ENCODE measurements around the gene SPON1.

DNA sequence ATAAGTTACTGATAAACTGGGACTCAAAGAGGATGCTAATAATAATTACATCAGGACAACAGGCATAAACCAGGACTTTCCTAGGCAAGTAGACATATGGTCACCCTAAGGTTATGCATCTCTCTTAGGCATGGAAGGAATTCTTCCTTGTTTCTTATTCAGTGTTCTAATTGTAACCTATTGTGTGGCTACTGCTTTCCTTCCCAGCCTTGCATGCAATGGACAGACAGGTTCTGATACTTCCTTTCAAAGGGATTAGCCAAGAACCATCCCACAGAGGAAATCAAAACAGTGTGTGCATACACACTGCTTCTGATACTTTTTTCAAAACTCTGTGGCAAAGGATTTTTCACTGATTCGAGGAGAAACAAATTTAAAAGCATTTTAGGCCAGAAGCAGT is 348.2 kb downstream of the SPON1 start:
- TF ChIP-seq RFX5 (IDR thresholded peaks at IDR 0.05) (no peak), POLR2A (IDR thresholded peaks at IDR 0.05; ENCODE audit: low read length) (no peak), RAD21 (conservative IDR thresholded peaks at IDR 0.05 in 1 of 2, IDR thresholded peaks at IDR 0.05 in 1 of 2) (no peak), ESRRA (IDR thresholded peaks at IDR 0.05; ENCODE audit: borderline replicate concordance, low read length) (no peak), EP300 (IDR thresholded peaks at IDR 0.05) (no peak), MYC (IDR thresholded peaks at IDR 0.05; ENCODE audit: borderline replicate concordance, low read length) (no peak), BHLHE40 (IDR thresholded peaks at IDR 0.05; ENCODE audit: low read depth, low read length) (no peak)
- TF ChIP-seq, protein P1, sequence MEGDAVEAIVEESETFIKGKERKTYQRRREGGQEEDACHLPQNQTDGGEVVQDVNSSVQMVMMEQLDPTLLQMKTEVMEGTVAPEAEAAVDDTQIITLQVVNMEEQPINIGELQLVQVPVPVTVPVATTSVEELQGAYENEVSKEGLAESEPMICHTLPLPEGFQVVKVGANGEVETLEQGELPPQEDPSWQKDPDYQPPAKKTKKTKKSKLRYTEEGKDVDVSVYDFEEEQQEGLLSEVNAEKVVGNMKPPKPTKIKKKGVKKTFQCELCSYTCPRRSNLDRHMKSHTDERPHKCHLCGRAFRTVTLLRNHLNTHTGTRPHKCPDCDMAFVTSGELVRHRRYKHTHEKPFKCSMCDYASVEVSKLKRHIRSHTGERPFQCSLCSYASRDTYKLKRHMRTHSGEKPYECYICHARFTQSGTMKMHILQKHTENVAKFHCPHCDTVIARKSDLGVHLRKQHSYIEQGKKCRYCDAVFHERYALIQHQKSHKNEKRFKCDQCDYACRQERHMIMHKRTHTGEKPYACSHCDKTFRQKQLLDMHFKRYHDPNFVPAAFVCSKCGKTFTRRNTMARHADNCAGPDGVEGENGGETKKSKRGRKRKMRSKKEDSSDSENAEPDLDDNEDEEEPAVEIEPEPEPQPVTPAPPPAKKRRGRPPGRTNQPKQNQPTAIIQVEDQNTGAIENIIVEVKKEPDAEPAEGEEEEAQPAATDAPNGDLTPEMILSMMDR (IDR thresholded peaks at IDR 0.05) = no peak
- TF ChIP-seq, protein P2, sequence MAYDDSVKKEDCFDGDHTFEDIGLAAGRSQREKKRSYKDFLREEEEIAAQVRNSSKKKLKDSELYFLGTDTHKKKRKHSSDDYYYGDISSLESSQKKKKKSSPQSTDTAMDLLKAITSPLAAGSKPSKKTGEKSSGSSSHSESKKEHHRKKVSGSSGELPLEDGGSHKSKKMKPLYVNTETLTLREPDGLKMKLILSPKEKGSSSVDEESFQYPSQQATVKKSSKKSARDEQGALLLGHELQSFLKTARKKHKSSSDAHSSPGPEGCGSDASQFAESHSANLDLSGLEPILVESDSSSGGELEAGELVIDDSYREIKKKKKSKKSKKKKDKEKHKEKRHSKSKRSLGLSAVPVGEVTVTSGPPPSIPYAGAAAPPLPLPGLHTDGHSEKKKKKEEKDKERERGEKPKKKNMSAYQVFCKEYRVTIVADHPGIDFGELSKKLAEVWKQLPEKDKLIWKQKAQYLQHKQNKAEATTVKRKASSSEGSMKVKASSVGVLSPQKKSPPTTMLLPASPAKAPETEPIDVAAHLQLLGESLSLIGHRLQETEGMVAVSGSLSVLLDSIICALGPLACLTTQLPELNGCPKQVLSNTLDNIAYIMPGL (CRISPR knock-in tag; IDR thresholded peaks at IDR 0.05; ENCODE audit: borderline replicate concordance) = no peak
- TF ChIP-seq, protein P3, sequence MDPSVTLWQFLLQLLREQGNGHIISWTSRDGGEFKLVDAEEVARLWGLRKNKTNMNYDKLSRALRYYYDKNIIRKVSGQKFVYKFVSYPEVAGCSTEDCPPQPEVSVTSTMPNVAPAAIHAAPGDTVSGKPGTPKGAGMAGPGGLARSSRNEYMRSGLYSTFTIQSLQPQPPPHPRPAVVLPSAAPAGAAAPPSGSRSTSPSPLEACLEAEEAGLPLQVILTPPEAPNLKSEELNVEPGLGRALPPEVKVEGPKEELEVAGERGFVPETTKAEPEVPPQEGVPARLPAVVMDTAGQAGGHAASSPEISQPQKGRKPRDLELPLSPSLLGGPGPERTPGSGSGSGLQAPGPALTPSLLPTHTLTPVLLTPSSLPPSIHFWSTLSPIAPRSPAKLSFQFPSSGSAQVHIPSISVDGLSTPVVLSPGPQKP (IDR thresholded peaks at IDR 0.05; ENCODE audit: low read depth, low read length) = no peak
- TF ChIP-seq, protein P4, sequence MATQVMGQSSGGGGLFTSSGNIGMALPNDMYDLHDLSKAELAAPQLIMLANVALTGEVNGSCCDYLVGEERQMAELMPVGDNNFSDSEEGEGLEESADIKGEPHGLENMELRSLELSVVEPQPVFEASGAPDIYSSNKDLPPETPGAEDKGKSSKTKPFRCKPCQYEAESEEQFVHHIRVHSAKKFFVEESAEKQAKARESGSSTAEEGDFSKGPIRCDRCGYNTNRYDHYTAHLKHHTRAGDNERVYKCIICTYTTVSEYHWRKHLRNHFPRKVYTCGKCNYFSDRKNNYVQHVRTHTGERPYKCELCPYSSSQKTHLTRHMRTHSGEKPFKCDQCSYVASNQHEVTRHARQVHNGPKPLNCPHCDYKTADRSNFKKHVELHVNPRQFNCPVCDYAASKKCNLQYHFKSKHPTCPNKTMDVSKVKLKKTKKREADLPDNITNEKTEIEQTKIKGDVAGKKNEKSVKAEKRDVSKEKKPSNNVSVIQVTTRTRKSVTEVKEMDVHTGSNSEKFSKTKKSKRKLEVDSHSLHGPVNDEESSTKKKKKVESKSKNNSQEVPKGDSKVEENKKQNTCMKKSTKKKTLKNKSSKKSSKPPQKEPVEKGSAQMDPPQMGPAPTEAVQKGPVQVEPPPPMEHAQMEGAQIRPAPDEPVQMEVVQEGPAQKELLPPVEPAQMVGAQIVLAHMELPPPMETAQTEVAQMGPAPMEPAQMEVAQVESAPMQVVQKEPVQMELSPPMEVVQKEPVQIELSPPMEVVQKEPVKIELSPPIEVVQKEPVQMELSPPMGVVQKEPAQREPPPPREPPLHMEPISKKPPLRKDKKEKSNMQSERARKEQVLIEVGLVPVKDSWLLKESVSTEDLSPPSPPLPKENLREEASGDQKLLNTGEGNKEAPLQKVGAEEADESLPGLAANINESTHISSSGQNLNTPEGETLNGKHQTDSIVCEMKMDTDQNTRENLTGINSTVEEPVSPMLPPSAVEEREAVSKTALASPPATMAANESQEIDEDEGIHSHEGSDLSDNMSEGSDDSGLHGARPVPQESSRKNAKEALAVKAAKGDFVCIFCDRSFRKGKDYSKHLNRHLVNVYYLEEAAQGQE (IDR thresholded peaks at IDR 0.05) = no peak

Data from A549 (cell line).